HK-2 (cell line): Measurements from ENCODE around the gene PPP2R3B.

Experiments
- DNase-seq: peaks from one replicate; pipeline ENCODE4 v3.0.0-alpha.2; 2018; ENCODE audit not compliant: unreplicated experiment

The PPP2R3B gene

DNA sequence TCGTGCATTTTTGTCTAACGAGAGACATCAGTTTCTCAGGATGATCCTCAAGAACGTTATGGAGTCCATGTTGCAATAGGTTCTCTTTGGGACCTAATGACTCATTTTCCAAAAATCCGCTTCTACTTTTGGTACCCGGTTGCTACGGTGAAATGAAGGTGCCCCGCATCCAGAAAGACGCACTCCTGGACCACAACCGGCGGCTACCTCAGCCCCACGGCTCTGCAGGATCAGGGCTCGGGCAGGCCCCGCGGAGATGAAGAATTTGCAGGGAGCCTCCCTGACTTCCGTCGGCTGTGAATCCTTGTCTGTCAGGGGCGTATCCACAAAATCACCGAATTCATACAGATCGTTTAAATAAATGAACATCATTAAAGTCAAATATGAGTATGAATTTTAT, 83.7 kb downstream of the PPP2R3B start:
- no peak for DNase-seq

DNA sequence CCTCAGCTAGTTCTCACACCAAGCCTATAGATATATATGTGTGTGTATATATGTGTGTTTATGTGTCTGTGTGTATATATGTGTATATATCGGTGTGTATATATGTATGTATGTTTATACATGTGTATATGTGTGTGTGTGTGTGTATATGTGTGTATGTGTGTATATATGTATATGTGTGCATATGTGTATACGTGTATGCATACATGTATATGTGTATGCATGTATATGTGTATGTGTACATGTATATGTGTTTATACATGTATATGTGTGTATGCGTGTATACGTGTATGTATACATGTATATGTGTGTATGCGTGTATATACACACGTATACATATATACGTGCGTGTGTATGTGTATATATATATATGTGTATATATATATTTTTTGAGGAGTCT, 86.4 kb downstream of the PPP2R3B start:
- DNase-seq = no peak

DNA sequence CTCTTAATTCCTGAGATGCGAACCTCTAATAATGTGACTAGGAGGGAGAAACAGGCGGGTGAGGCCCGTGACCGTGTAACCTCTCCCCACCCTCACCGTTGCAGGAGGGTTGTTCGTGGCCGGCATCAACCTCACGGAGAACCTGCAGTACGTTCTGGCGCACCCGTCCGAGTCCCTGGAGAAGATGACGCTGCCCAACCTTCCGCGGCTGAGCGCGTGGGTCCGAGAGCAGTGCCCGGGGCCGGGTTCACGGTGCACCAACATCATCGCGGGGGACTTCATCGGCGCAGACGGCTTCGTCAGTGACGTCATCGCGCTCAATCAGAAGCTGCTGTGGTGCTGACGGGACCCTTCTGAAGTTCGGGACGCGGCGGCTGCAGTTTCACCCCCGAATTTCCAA, 87.7 kb downstream of the PPP2R3B start:
- DNase-seq = no peak

DNA sequence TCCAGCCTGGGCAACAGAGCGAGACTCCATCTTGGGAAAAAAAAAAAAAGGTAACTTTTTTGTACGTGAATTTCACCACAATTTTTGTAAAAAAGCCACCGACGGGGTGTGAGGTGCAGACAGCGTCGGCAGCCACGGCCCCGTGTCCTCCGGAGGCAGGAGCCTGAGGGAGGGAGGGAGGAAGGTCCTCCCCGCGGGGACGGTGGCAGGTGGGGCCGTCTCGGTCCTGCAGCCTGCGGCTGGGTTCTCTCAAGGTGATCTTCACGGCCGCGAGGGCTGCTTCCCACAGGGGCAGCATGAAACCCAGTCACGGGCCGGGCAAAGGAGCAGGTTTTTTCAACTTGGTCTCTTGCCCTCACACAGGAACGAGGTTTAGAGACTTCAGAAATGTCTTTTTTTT, 91.6 kb downstream of the PPP2R3B start:
- no peak for DNase-seq

DNA sequence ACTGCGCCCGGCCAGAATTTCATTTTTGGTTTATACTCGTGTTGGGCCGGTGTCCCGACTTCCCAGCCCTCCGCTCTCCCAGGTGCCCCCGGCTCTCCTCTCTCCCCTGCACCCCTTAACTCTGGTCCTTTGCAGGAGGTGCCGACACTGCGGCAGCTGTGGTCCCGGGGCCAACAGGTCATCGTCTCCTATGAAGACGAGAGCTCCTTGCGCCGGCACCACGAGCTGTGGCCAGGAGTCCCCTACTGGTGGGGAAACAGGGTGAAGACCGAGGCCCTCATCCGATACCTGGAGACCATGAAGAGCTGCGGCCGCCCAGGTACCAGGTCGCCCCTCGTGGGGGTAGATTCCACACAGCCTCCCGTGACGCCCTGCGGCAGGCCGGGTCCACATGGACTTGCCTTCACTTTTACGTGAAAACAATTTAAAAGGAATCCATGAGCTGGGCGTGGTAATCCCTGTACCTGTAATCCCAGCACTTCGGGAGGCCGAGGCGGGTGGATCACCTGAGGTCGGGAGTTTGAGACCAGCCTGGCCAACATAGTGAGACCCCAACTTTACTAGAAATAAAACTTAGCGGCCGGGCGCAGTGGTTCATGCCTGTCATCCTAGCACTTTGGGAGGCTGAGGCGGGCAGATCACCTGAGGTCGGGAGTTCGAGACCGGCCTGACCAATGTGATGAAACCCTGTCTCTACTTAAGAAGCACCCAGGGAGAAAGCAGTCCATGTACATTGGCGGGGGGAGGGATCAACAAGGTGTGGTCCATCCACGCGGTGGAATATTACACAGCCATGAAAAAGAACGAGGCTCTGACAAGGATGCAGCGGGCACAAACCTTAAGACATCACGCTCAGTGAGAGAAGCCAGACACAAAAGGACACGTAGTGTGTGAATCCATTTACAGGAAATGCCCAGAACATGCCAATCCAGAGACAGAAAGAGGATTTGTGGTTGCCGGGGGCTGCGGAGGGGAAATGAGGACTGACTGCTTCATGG, 93.5 kb downstream of the PPP2R3B start:
- no peak for DNase-seq

DNA sequence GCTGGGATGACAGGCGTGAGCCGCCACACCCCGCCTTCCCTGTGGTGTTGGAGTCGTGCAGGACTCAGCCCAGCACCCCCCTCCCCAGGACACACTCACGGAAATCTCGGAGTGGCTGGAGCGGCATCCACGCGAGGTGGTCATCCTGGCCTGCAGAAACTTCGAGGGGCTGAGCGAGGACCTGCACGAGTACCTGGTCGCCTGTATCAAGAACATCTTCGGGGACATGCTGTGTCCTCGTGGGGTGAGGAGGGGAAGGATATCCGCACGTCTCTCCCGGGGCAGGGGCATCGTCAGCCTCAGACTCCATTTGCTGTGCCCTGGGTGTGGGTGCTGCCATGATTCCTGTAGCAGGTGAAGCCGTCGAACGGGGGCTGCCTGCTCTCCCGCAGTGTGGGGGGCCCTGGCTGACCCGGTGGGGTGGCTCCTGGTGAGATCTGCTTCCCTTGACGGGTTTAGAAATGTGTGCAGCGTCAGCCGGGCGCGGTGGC, 95.3 kb downstream of the PPP2R3B start:
- DNase-seq = no peak

DNA sequence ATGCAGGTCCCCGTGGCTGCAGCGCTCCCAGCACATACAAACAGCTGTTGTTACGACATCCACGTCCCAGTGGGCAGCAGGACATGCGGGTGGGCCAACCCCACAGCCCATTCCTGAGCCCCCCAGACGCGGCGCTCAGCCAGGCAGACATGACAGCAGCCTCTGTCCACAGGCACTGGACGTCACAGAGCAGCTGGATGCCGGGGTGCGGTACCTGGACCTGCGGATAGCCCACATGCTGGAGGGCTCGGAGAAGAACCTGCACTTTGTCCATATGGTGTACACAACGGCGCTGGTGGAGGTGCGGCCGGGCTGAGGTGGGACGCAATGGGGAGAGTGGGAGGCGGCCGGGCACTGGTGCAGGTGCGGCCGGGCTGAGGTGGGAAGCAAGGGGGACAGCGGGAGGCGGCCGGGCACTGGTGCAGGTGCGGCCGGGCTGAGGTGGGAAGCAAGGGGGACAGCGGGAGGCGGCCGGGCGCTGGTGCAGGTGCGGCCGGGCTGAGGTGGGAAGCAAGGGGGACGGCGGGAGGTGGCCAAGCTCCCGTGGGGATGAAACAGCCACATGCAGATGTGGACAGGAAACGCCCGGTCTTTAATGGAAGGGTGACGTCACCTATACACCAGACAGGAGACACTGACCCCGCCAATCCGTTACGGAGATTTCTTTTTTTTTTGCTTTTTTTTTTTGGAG, 96.1 kb downstream of the PPP2R3B start:
- no peak for DNase-seq

DNA sequence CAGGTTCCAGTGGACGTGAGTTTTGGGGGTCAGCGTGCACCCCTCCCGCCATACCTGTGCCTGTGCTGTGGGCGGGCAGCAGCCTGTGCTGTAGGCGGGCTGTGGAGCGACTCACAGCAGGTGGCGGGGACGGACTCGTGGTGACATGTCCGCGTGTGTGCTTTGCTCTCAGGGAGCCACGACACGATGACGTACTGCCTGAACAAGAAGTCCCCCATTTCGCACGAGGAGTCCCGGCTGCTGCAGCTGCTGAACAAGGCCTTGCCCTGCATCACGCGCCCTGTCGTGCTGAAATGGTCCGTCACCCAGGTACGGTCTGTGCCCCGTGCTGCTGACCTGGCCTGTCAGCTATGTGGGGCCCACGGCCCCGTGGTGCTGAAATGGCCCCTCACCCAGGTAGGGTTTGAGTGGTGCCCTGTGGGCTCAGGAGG, 98.1 kb downstream of the PPP2R3B start:
- DNase-seq = no peak

DNA sequence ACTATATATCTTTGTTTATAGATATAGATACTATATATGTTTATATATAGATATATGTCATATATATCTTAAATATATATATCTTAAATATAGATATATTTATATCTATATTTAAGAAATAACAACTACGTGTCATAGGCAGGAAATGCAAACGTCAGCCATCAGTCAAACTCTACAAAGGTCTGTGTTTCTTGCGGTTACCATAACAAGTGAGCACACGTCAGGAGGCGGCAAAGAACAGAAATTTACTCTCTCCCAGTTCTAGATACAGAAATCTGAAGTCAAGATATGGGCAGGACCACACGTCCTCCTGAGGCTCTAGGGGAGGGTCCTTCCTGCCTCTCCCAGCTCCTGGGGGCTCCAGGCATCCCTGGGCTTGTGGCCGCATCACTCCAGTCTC, 99.0 kb downstream of the PPP2R3B start:
- DNase-seq = no peak

DNA sequence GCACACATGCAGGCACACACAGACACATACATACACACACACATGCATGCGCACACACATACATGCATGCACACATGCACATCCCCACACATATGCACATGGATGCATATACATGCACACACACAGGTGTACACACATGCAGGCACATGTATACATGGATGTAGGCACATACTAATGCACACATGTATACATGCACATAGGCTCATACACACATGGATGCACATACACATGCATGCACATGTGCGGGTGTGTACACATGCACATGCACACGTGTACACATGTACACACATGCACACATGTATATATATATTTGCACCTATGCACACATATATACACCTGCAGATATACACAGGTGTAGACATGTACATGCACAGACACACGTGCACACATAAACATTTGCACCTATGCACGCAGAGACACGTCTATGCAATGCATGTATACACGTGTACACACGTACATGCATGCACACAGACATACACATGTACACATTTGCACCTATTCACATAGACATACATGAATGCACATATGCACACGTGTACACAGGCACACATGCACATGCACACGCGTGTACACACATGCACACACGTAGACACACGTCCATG, 101.5 kb downstream of the PPP2R3B start:
- no peak for DNase-seq
